Stimulated activated CD8-positive, alpha-beta memory T cell treated with anti-CD3 and anti-CD28 coated beads, Interleukin-12 subunit alpha, Interleukin-12 subunit beta, amount 100 ng/mL, for 24 hours (primary cell): ENCODE results near the gene TTLL13.
A peak's percentile ranks its signal among the peaks of the same experiment; 100 is the strongest.
"Not testable (repeated sequence)": the region's sequence is repeated elsewhere in the genome, so short reads cannot be mapped to it uniquely, and the experiment has no call there.

ENCODE experiments used
- DNase-seq: peaks from one replicate; pipeline ENCODE4 v3.0.0-alpha.2; 2020; ENCODE audit errors: extremely low read depth

Gene TTLL13

GRCh38 chr15:90287101-90287500 lies 37.7 kb downstream of the TTLL13 start:
- no peak for DNase-seq

GRCh38 chr15:90287946-90288345 lies 38.6 kb downstream of the TTLL13 start:
- no peak for DNase-seq

DNA sequence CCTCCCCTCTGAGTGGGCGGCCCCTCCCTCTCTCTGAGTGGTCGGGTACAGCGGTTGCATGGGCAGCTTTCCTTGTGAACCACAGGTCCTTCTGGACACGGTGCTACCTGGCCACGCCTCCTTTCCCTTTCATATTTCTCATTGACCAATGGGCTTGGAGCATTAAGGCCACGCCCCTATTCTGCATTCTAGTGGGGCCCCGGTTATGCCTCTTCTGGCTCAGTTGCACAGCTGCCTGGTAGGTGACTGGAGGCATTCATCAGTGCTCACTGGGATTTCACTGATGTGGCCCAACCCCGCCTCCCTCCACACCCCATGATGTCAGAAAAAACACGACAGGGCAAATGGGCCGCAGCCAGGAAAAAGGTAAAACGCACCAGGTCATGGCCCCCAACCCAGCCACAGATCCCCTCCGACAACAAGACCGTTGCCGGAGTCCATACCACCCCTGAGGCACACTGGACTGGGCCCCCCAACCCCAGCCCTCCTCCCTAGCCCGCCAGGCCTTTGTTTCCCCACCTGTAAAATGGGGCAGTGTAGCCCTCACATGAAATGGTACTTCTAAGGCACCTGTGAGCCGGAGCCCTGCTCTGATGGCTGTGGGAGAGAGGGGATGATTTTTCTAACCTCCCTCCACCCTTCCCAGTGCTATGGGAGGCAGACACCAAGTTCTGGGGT lies 42.5 kb downstream of the TTLL13 start:
- DNase-seq = no peak

DNA sequence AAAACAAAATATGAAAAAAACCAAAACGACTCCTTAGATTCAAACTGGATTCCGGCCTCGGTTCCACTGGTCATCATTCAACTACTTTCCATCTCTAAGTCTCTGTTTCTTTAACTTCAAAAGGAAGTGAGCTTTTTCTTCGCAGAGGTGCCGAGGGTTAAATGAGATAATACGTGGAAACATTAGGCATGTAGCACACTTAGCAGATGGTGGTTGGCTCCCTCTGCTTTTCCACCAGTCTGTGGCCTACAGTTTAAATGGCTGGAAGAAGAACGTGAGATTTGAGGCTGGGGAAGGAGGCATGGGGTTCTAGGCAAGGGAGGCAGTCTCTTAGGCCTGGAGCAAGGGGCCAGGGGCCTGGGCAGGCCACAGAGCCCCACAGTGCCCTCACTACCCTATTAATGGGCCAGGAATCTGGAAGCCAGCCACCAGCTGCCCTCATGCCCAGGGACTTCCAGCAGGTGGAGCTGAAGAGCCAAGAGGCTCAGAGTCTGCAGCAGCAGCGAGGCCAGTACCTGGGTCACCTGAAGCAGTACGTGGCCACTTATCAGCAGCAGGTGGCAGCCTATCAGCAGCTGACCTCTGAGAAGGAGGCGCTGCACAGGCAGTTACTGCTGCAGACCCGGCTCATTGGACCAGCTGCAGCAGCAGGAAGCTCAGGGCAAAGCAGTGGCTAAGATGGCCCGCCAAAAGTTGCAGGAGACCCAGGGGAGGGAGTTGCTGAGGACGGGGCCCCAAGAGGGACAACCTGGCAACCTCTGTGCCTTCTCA lies 43.9 kb downstream of the TTLL13 start:
- peak; percentile 27 for DNase-seq

GRCh38 chr15:90294159-90294558 lies 44.8 kb downstream of the TTLL13 start:
- DNase-seq = no peak

- DNase-seq = no peak
Observed at GRCh38 chr15:90294601-90295269, 45.4 kb downstream of the TTLL13 start.

GRCh38 chr15:90295270-90295648 lies 45.9 kb downstream of the TTLL13 start:
- no peak for DNase-seq

DNA sequence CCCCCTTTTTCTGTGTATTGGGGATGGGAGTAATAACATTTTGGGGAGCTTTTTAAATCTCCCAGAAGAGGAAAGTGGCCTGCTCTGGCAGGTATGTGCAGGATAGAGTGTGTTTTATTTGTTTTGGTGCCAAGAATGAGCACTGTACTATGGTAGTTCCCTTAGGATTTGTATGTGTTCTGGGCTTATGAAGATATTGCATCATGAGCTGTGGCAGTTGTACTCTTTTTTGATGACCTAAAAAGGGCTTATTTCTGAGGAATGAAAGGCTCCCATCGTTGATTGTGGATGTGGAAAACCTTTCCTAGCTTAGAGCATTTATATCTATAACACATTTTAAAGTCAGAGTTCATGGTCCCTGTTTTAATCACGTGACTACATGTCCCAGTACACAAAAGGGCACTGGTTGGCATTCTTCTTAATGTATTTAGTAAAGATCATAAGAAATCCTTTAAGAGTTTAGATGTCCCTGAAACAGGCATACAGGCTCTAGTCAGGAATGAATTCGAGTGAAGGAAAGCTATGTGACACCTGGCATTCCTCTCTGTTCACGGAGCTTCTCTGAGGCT lies 47.0 kb downstream of the TTLL13 start:
- DNase-seq = not testable (repeated sequence)

GRCh38 chr15:90297021-90297420 lies 47.7 kb downstream of the TTLL13 start:
- DNase-seq = no peak

DNA sequence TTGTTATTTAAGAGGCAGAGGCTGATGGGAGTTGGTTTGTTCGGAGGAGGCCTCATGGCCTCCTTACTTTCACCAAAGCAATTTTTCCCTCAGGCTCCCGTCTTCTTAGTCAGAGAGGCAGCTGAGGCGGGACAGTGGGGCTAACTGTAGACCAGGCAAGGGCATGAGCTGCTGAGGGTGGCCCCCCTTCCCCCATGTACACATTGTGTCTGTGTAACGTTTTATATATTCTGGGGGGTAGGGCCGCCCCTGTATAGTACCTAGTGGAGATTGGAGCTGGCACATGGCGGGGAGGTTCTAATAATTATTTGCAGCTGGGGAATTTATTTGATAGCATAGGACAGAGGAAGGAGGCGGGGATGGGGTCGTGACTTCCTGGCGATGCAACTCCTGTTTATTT lies 51.2 kb downstream of the TTLL13 start:
- no peak for DNase-seq

GRCh38 chr15:90300988-90301706 lies 51.8 kb downstream of the TTLL13 start:
- DNase-seq = peak; percentile 9

DNA sequence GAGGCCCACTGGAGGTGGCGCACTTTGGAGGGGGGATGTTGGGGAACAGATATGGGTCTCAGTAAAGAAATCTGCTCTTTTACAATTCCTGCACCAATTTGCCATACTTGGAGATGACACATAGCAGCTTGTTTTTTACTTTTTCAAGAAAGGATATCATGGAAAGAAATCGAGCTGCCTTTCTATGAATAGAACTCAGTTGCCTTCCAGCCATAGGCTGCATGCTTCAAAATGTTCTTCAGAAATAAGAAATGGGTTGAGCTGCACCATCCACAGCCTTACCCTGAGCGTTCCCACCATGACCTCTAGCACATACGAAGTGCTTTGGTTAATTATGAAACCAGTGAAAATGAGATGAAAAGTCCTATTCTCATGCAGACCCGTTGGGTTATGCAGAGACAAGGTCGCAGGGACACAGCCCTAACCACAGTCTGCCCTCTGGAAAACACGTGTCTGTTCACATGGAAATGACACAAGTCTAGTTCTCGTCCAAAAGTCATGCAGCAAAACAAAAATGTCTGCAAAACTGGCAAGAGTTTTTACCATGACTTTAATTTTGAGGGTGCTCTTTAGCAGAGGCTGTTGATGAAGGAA lies 52.4 kb downstream of the TTLL13 start:
- DNase-seq = no peak

DNA sequence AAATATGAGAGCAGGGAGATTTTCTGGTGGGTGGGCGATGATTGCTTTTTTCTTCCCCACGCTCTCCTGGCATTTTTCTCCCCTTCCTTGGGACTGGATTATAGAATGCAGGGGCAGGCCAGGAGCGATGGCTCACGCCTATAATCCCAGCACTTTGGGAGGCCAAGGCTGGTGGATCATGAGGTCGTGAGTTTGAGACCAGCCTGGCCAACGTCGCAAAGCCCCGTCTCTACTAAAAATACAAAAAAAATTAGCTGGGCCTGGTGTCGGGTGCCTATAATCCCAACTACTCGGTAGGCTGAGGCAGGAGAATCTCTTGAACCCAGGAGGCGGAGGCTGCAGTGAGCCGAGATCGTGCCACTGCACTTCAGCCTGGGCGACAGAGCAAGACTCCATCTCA lies 56.0 kb downstream of the TTLL13 start:
- not testable (repeated sequence) for DNase-seq

DNA sequence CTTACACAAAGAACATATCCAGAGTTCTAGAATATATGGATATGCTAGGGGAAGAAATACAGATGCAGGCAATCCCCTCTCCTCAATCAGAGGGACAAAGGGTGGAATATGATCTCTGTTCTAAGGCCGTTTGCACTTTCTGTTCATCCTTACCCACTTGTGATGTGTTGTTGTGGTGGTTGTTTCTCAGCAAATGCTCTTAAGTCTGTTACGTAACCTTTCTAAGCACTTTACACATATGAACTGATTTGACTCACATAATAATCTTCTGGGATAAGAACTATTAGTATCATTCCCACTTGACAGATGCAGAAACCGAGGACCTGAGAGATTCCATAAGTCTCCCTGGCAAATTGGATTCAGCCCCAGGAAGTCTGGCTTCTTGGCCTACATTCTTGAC lies 56.6 kb downstream of the TTLL13 start:
- no peak for DNase-seq

DNA sequence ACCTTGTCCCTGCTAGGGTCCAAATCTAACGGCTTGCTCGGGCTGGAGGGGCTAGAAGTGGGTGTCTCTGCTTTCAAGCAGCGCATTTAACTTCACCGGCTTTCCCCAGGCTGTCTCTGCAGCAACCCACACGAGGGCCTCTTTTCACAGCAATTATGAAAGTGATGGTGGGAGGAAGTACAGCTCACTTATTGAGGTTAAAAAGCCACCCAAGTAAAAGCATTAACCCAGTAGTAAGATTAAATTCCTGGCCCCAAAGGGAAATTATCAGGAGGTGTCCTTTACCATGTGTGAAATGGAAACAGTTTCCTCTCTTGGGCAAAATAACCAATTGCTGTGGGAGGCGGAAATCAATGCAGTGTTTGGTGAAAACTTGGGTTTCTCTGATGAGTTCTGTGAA lies 57.2 kb downstream of the TTLL13 start:
- no peak for DNase-seq

DNA sequence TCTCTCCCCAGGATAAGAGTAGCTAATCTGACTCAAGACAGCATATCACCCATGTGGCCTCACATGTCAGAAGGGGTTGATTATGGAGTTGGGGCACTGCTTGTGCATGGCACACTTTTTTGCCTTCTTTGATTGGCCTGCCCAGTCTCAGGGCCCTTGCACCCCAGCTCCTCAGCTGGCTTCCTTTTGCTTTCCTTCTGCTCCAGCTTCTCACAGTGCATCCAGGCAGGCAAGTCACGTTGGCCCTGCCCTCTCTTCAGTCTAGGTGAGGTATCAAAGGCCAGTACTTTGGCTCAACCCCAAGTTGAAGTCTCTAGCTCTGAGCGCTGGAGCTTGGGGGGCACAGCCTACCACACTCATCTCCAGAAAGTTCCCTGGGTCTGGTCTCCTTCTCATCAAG lies 58.3 kb downstream of the TTLL13 start:
- DNase-seq = no peak

DNA sequence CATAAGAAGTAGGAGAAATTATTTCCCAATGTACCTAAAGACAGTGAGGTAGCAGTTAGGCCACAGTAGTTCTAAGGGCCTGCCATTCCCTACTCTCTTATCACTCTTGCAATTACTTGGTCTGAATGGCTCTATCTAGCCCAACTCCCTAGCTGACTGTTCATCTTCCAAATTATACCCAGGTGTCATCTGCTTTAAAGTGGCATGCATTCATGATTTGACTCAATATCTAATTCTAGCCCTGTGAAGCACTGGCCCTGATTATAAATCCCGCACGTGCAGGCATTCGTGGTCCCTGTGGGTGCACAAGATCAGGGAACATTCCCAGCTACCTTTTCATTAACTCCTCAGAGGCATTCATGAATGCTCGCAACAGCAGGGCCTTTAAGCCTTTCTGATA lies 59.7 kb downstream of the TTLL13 start:
- no peak for DNase-seq
